Measurements from ENCODE around the gene PPP1R9A. TPM values are rescaled to one million over a fixed set of nuclear protein-coding genes. Genes with fewer than 3 reads are reported as not detected.

Gene PPP1R9A
- total RNA-seq, 1 donor from 2014 or later, result 0.79 TPM

DNA sequence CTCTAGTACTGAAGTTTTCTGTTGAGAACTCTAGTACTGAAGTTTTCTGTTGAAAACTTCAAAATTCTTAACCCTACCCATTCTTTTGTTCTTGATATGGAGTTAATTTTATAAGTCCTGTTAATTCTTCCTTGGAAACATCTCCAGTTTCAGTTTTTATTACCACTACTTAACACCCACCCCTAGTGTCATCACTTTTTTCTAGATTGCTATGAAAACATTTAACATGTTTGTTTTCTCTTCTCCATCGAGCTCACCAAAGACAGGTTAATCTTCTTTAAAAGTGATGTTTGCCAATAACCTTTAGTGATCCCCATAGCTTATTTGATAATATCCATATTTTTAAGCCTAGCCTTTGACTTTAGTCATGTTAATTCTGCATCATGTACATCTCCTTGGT is 147.9 kb downstream of the PPP1R9A start:
- H3K36me3 ChIP-seq (ENCODE audit: control insufficient read depth, insufficient read depth, low read length), result no peaks in the 10 kb centered on the region
- FAIRE-seq (no peak), DNase-seq (ENCODE audit: low read depth) (no peak)
- no peak overlapping the region for H3K4me3 ChIP-seq (ENCODE audit: low read depth, low read length)
- TF ChIP-seq, protein P1, sequence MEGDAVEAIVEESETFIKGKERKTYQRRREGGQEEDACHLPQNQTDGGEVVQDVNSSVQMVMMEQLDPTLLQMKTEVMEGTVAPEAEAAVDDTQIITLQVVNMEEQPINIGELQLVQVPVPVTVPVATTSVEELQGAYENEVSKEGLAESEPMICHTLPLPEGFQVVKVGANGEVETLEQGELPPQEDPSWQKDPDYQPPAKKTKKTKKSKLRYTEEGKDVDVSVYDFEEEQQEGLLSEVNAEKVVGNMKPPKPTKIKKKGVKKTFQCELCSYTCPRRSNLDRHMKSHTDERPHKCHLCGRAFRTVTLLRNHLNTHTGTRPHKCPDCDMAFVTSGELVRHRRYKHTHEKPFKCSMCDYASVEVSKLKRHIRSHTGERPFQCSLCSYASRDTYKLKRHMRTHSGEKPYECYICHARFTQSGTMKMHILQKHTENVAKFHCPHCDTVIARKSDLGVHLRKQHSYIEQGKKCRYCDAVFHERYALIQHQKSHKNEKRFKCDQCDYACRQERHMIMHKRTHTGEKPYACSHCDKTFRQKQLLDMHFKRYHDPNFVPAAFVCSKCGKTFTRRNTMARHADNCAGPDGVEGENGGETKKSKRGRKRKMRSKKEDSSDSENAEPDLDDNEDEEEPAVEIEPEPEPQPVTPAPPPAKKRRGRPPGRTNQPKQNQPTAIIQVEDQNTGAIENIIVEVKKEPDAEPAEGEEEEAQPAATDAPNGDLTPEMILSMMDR (IDR thresholded peaks at IDR 0.05; ENCODE audit: insufficient read depth, low read length, severe bottlenecking), result no peak
- H3K27me3 ChIP-seq (ENCODE audit: control insufficient read depth, insufficient read depth, low read length), result no peaks in the 10 kb centered on the region

DNA sequence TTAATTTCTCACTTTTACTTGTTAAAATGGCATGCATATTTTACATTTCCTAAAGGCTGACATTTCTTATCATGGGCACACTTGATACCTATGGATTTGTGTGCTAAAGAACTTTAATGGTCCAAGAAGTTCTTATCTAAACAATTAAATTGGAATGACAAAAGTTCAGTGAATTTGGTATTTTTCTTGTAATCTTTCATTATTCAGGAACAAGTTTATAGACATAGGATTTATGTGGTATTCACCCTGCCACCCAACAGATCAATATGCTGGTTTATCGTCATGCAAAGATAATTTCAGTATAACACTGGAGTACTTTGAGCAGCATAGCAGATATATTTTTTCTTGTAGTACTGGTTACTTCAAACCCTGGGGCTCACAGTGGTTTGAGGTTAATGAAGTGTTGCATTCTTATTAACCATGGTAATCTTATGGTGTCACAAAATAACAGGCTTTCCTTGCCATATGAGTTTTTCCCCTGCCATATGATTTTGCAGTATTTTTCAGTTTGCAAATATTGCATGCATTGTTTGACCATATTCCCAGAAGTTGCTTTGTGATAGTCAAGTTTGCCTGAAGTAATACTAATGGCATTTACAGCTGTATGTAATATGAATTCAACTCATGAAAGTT is 148.8 kb downstream of the PPP1R9A start:
- DNase-seq (ENCODE audit: low read depth) (no peak), FAIRE-seq (no peak)
- Histone ChIP-seq H3K27me3 (ENCODE audit: control insufficient read depth, insufficient read depth, low read length) (no peaks in the 10 kb centered on the region), H3K36me3 (ENCODE audit: control insufficient read depth, insufficient read depth, low read length) (no peaks in the 10 kb centered on the region), H3K4me3 (ENCODE audit: low read depth, low read length) (no peak overlapping the region)
- TF ChIP-seq, protein P1 (IDR thresholded peaks at IDR 0.05; ENCODE audit: insufficient read depth, low read length, severe bottlenecking), result no peak

DNA sequence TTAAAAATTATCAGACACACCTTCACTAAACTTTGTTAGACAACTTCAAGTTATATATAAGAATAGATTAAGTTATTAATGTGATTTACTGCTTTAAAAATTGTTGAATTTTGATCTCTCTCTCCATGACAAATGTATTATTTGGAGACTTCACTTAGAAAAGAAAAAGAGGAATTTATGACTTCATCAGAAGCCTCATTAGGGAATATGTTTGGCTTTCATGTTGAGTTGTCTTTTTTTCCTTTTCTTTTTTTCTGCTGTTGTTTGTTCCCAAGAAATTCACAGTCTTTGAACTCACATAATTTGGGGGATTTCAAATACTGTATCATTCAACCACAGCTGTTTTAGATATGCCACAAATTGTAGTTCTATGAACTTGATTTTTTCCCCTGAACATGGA is 149.5 kb downstream of the PPP1R9A start:
- no peaks in the 10 kb centered on the region for H3K36me3 ChIP-seq (ENCODE audit: control insufficient read depth, insufficient read depth, low read length)
- TF ChIP-seq, protein P1 (IDR thresholded peaks at IDR 0.05; ENCODE audit: insufficient read depth, low read length, severe bottlenecking), result no peak
- DNase-seq (ENCODE audit: low read depth) (no peak), FAIRE-seq (no peak)
- H3K27me3 ChIP-seq (ENCODE audit: control insufficient read depth, insufficient read depth, low read length), result no peaks in the 10 kb centered on the region
- H3K4me3 ChIP-seq (ENCODE audit: low read depth, low read length), result no peak overlapping the region

DNA sequence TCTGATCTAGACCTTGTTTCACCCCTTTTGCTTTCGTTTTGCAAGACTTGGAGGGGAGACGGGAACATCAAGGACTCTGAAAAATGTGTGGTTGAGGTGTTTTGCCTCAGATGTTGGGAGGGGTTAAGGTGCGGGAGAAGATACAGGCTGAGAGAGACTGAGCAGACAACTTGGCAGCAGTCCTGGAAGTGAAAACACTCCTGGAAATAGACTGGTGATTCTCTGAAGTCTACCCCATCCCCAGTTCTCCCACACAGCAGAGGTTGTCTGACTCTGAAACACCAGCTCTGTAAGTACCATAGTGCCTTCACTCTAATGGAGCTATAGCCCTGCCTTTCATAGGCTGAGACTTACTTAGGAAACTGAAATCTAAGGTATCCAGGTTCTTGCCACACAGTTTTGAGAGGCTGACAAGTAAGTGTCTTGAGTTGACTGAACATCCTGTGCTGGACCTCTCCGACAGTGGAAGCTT is 152.5 kb downstream of the PPP1R9A start:
- peak; percentile 55 for FAIRE-seq
- TF ChIP-seq, protein P1 (IDR thresholded peaks at IDR 0.05; ENCODE audit: insufficient read depth, low read length, severe bottlenecking), result no peak
- H3K4me3 ChIP-seq (ENCODE audit: low read depth, low read length), result no peak overlapping the region
- no peak for DNase-seq (ENCODE audit: low read depth)
- no peaks in the 10 kb centered on the region for H3K27me3 ChIP-seq (ENCODE audit: control insufficient read depth, insufficient read depth, low read length)
- no peaks in the 10 kb centered on the region for H3K36me3 ChIP-seq (ENCODE audit: control insufficient read depth, insufficient read depth, low read length)

DNA sequence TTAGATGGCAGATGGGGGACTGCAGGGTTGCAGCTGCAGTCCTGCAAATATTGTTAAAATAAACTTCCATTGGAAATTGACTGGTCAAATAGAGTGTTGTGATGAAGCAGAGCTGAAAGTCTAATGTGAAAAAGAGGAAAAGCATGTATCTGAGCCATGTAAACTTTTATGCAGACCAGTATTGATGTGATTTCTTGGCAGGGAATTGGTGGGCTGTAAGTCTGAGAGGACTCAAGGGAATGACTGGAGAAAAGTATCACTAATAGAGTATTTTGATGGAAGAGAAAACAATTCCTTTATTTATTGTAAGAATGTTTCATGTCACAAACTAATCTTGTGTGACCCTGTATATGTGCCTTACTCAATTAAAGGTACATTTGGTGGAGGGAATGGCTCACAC is 155.5 kb downstream of the PPP1R9A start:
- Histone ChIP-seq H3K27me3 (ENCODE audit: control insufficient read depth, insufficient read depth, low read length) (no peaks in the 10 kb centered on the region), H3K36me3 (ENCODE audit: control insufficient read depth, insufficient read depth, low read length) (no peaks in the 10 kb centered on the region), H3K4me3 (ENCODE audit: low read depth, low read length) (no peak overlapping the region)
- TF ChIP-seq, protein P1 (IDR thresholded peaks at IDR 0.05; ENCODE audit: insufficient read depth, low read length, severe bottlenecking), result no peak
- no peak for FAIRE-seq
- DNase-seq (ENCODE audit: low read depth), result no peak

Measured in bronchial epithelial cell (primary cell).